H9 (cell line): ENCODE measurements around the gene VAV2. TPM values are rescaled to one million over a fixed set of nuclear protein-coding genes. Genes with fewer than 3 reads are reported as not detected.

Experiments
- DNase-seq: peaks from one replicate; pipeline ENCODE4 v3.0.0-alpha.2; 2017
- H2AFZ ChIP-seq: one replicate; pipeline ENCODE4 v1.6.1; 2013; ENCODE audit warnings: mild to moderate bottlenecking, low read length, control low read depth, moderate library complexity
- H2AK5ac ChIP-seq: 2 replicates; pipeline ENCODE4 v1.6.1; 2013; ENCODE audit warnings: low read length, control low read depth, mixed read lengths; ENCODE audit not compliant: insufficient read length
- H2BK120ac ChIP-seq: one replicate; pipeline ENCODE4 v1.6.1; 2013; ENCODE audit warnings: low read depth, mild to moderate bottlenecking, low read length, control low read depth, inconsistent platforms; ENCODE audit not compliant: poor library complexity, severe bottlenecking
- H2BK12ac ChIP-seq: 2 replicates; pipeline ENCODE4 v1.6.1; 2013; ENCODE audit warnings: low read length, control low read depth, mixed read lengths, low read depth; ENCODE audit not compliant: insufficient read length
- H2BK15ac ChIP-seq: 2 replicates; pipeline ENCODE4 v1.6.1; 2013; ENCODE audit warnings: low read depth, low read length, control low read depth
- H2BK20ac ChIP-seq: one replicate; pipeline ENCODE4 v1.6.1; 2013; ENCODE audit warnings: low read depth, mild to moderate bottlenecking, low read length, control low read depth, inconsistent platforms; ENCODE audit not compliant: poor library complexity, severe bottlenecking
- H2BK5ac ChIP-seq: 2 replicates; pipeline ENCODE4 v1.6.1; 2013; ENCODE audit warnings: low read length, control low read depth, mixed read lengths; ENCODE audit not compliant: insufficient read length
- H3K14ac ChIP-seq: 2 replicates; pipeline ENCODE4 v1.6.1; 2013; ENCODE audit warnings: low read length, control low read depth; ENCODE audit not compliant: insufficient read depth
- H3K18ac ChIP-seq: 2 replicates; pipeline ENCODE4 v1.6.1; 2013; ENCODE audit warnings: low read depth, mild to moderate bottlenecking, mixed read lengths, low read length, control low read depth; ENCODE audit not compliant: insufficient read length
- H3K23ac ChIP-seq: 2 replicates; pipeline ENCODE4 v1.6.1; 2013; ENCODE audit warnings: low read length, control low read depth, mixed read lengths, low read depth; ENCODE audit not compliant: insufficient read length
- H3K23me2 ChIP-seq: 2 replicates; pipeline ENCODE4 v1.6.1; 2013; ENCODE audit warnings: low read depth, mild to moderate bottlenecking, mixed read lengths, low read length, control low read depth; ENCODE audit not compliant: insufficient read length, poor library complexity, severe bottlenecking
- H3K27ac ChIP-seq: 2 replicates; pipeline ENCODE4 v1.5.1; 2013; ENCODE audit warnings: low read length, control low read depth, mixed read lengths, low read depth; ENCODE audit not compliant: insufficient read length
- H3K27me3 ChIP-seq: 2 replicates; pipeline ENCODE4 v1.6.1; 2013; ENCODE audit warnings: low read length, control low read depth, inconsistent platforms; ENCODE audit not compliant: insufficient read depth
- H3K4ac ChIP-seq: 2 replicates; pipeline ENCODE4 v1.6.1; 2013; ENCODE audit warnings: low read depth, mild to moderate bottlenecking, control low read depth, inconsistent platforms, low read length, moderate library complexity
- H3K4me1 ChIP-seq: 2 replicates; pipeline ENCODE4 v1.6.1; 2013; ENCODE audit warnings: low read length, control low read depth, inconsistent platforms; ENCODE audit not compliant: insufficient read depth
- H3K4me2 ChIP-seq: 2 replicates; pipeline ENCODE4 v1.6.1; 2013; ENCODE audit warnings: low read length, control low read depth, mixed read lengths; ENCODE audit not compliant: insufficient read length, insufficient read depth
- H3K56ac ChIP-seq: 2 replicates; pipeline ENCODE4 v1.6.1; 2013; ENCODE audit warnings: low read depth, mild to moderate bottlenecking, mixed read lengths, low read length, control low read depth; ENCODE audit not compliant: insufficient read length
- H3K79me1 ChIP-seq: 2 replicates; pipeline ENCODE4 v1.6.1; 2013; ENCODE audit warnings: low read depth, mild to moderate bottlenecking, moderate library complexity, low read length, control low read depth, inconsistent platforms; ENCODE audit not compliant: insufficient read depth, poor library complexity, severe bottlenecking
- H3K79me2 ChIP-seq: 2 replicates; pipeline ENCODE4 v1.6.1; 2013; ENCODE audit warnings: low read length, control low read depth, inconsistent platforms; ENCODE audit not compliant: insufficient read depth
- H3K9ac ChIP-seq: 2 replicates; pipeline ENCODE4 v1.6.1; 2013; ENCODE audit warnings: low read length, control low read depth, mixed read lengths; ENCODE audit not compliant: insufficient read length; ENCODE audit errors: extremely low read depth
- H3K9me3 ChIP-seq: one replicate; pipeline ENCODE4 v1.6.1; 2013; ENCODE audit warnings: low read depth, low read length, inconsistent platforms; ENCODE audit not compliant: control insufficient read depth
- H3T11ph ChIP-seq: one replicate; pipeline ENCODE4 v1.6.1; 2013; ENCODE audit warnings: mild to moderate bottlenecking, low read length, control low read depth, inconsistent platforms
- H4K20me1 ChIP-seq: one replicate; pipeline ENCODE4 v1.6.1; 2013; ENCODE audit not compliant: control insufficient read depth, insufficient read length, insufficient read depth
- H4K5ac ChIP-seq: 2 replicates; pipeline ENCODE4 v1.6.1; 2013; ENCODE audit warnings: low read depth, mild to moderate bottlenecking, mixed read lengths, low read length, control low read depth; ENCODE audit not compliant: insufficient read length
- H4K8ac ChIP-seq: replicated peaks from 2 replicates; pipeline ENCODE4 v1.6.1; 2013; ENCODE audit warnings: low read length, control low read depth, mixed read lengths, low read depth; ENCODE audit not compliant: insufficient read length
- H4K91ac ChIP-seq: 2 replicates; pipeline ENCODE4 v1.6.1; 2013; ENCODE audit warnings: low read depth, mild to moderate bottlenecking, moderate library complexity, mixed read lengths, low read length, control low read depth; ENCODE audit not compliant: insufficient read length
- H3K27ac Mint-ChIP-seq, 3 experiments: 2 replicates in 2 of 3; 3 replicates in 1 of 3; pipeline ENCODE4 v1.8.0; 2020 to 2021; ENCODE audit warnings: mixed read lengths in 3 of 3, mild to moderate bottlenecking in 1 of 3, moderate library complexity in 1 of 3
- H3K27me3 Mint-ChIP-seq: 2 replicates; pipeline ENCODE4 v1.8.0; 2021; ENCODE audit warnings: low read depth, mild to moderate bottlenecking, moderate library complexity, mixed read lengths
- H3K36me3 Mint-ChIP-seq, 3 experiments: 2 replicates in 2 of 3; 3 replicates in 1 of 3; pipeline ENCODE4 v1.8.0; 2020 to 2021; ENCODE audit warnings: low read depth in 3 of 3, mixed read lengths in 3 of 3; ENCODE audit not compliant: insufficient read depth in 1 of 3
- H3K4me1 Mint-ChIP-seq, 2 experiments: 2 replicates each; pipeline ENCODE4 v1.8.0; 2020; ENCODE audit warnings: mixed read lengths in 2 of 2
- H3K4me3 Mint-ChIP-seq, 2 experiments: 2 replicates in 1 of 2; 3 replicates in 1 of 2; pipeline ENCODE4 v1.8.0; 2020 to 2021; ENCODE audit warnings: mild to moderate bottlenecking in 2 of 2, mixed read lengths in 2 of 2, moderate library complexity in 1 of 2
- H3K9me3 Mint-ChIP-seq, 2 experiments: 2 replicates in 1 of 2; 3 replicates in 1 of 2; pipeline ENCODE4 v1.8.0; 2020; ENCODE audit warnings: mild to moderate bottlenecking in 2 of 2, mixed read lengths in 2 of 2, moderate library complexity in 1 of 2
- WGBS: extraction: QIAGEN DNeasy Blood & Tissue Kit; methylation state at CpG from one replicate; pipeline ENCODE4 v1.1.7; 2013; ENCODE audit warnings: missing lambda C conversion rate, low lambda C conversion rate, mixed read lengths; ENCODE audit not compliant: insufficient read length; ENCODE audit errors: extremely low coverage; 5-methylcytosine and 5-hydroxymethylcytosine counted together
- total RNA-seq: library from RNA; stranded (reverse); gene quantifications from 2 replicates; pipeline ENCODE4 v1.2.1, GENCODE V29; 2021
- TF ChIP-seq, protein P1 (sequence below): fragments of 200-600 bp; sonication (generic); conservative IDR thresholded peaks from 3 replicates; pipeline ENCODE4 v1.8.0; 2021; ENCODE audit warnings: antibody characterized with exemption, mild to moderate bottlenecking

VAV2 gene
- total RNA-seq, 1 experiment from 2014 or later = 58.7 TPM

DNA sequence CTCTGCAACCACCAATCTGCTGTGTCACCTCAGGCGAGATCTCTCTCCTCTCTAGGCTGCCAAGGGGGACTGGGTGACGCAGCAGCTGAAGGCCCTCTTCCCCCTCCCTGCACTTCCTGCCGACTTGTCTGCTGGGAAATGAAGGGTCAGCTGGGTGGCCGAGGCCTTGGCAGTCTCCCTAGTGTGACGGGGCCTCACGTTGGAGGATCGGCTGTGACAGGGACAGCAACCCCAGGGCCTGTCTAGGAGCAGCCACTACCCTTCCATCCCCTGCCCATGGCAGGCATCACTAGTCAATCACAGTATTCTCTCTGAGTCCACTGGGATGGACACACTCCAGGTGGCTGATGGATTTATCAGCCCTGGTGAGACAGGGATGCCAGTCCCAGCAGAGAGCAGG lies 146.7 kb downstream of the VAV2 start:
- Histone ChIP-seq H3K4me1 (no peaks in the 10 kb centered on the region; the same call in 1 of the 2 replicates), H4K5ac (no peak overlapping the region), H3K4ac (no peak overlapping the region), H3K18ac (no peak overlapping the region), H3K23me2 (no peaks in the 10 kb centered on the region), H3K27me3 (no peaks in the 10 kb centered on the region), H3K9me3 (no peaks in the 10 kb centered on the region), H3K79me1 (peaks cover 3% of the 10 kb centered on the region), H3K56ac (no peak overlapping the region), H2BK20ac (no peak overlapping the region), H2BK120ac (no peak overlapping the region), H3K23ac (no peak overlapping the region), H2BK15ac (no peak overlapping the region), H3K27ac (no peak overlapping the region), H4K91ac (no peak overlapping the region), H3K79me2 (no peaks in the 10 kb centered on the region), H3K14ac (no peak overlapping the region; the same call in 1 of the 2 replicates), H2AFZ (no peak overlapping the region), H4K20me1 (no peaks in the 10 kb centered on the region), H2BK5ac (no peak overlapping the region), H2AK5ac (no peak overlapping the region), H4K8ac (no peak overlapping the region), H3T11ph (no peak overlapping the region), H3K4me2 (no peak overlapping the region), H3K9ac (no peak overlapping the region), H2BK12ac (no peak overlapping the region)
- no peaks in the 10 kb centered on the region for H3K9me3 Mint-ChIP-seq
- DNase-seq = no peak
- peak overlapping the region in 1 of 3 experiments; percentile 49; a peak in 1 of 7 replicates for H3K27ac Mint-ChIP-seq
- no CpG with 5 or more reads among the region's 7 CpGs for WGBS
- TF ChIP-seq, protein P1, sequence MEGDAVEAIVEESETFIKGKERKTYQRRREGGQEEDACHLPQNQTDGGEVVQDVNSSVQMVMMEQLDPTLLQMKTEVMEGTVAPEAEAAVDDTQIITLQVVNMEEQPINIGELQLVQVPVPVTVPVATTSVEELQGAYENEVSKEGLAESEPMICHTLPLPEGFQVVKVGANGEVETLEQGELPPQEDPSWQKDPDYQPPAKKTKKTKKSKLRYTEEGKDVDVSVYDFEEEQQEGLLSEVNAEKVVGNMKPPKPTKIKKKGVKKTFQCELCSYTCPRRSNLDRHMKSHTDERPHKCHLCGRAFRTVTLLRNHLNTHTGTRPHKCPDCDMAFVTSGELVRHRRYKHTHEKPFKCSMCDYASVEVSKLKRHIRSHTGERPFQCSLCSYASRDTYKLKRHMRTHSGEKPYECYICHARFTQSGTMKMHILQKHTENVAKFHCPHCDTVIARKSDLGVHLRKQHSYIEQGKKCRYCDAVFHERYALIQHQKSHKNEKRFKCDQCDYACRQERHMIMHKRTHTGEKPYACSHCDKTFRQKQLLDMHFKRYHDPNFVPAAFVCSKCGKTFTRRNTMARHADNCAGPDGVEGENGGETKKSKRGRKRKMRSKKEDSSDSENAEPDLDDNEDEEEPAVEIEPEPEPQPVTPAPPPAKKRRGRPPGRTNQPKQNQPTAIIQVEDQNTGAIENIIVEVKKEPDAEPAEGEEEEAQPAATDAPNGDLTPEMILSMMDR = no peak
- H3K4me3 Mint-ChIP-seq = no peak overlapping the region
- H3K36me3 Mint-ChIP-seq = peaks cover 0 to 8% (median 2%) of the 10 kb centered on the region in 3 experiments; a peak in 3 of 7 replicates
- H3K4me1 Mint-ChIP-seq = peaks cover 22 to 24% of the 10 kb centered on the region in 2 experiments
- H3K27me3 Mint-ChIP-seq = no peaks in the 10 kb centered on the region; the same call in 1 of the 2 replicates
